G401 (cell line): ENCODE results near the gene HLA-G. TPM values are rescaled to one million over a fixed set of nuclear protein-coding genes. Genes with fewer than 3 reads are reported as not detected.

ENCODE experiments used
- DNase-seq: peaks from one replicate; pipeline ENCODE4 v3.0.0-alpha.2; 2015; ENCODE audit warnings: low spot score
- in situ Hi-C: cut with HindIII; loops from 2 replicates; pipeline ENCODE4 v1.10.0; 2016; ENCODE audit warnings: low sequenced_read_pairs, mixed read lengths
- total RNA-seq: library from RNA; depleted of rRNA; stranded (reverse); fragments of >200 nt; shearing (Covaris generic); gene quantifications from 2 replicates; pipeline ENCODE4 v1.2.3, GENCODE V29; 2014

The HLA-G gene
- total RNA-seq, 1 experiment from 2014 or later: not detected

DNA sequence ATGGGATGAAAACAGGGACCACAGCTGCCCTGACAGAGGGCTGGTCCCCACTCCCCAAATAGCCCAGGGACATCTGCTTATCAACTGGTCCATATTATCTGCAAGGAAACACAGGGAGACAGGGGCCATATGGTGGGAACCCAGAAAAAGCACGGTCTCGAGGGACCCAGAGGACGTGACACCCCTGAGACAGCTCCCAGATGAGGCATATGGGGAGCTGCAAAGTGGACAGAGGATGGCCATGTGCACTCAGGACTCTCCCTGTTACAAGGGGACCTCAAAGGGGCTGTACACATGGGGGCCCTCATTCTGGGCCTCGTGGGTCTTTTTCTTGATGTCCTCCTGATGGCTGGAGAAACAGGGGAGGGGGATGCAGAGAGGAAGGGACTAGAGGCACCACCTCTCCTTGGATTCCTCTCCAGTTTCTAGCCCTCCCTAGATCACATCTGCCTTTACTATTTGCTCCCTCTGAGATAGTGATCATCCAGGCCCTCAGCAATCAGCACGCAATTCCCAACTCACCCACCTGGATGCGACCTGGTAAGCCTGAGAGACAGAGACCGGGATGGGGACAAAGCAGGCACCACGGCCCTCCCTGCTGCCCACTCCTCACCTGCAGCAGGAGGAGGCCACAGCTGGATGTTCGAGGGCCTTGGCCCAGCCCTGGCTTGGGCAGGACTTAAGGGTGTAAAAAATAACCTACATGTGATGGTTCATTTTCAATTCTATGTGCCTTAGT lies 13.1 kb upstream of the HLA-G start:
- in situ Hi-C loops: no loop called here
- DNase-seq: no peak

DNA sequence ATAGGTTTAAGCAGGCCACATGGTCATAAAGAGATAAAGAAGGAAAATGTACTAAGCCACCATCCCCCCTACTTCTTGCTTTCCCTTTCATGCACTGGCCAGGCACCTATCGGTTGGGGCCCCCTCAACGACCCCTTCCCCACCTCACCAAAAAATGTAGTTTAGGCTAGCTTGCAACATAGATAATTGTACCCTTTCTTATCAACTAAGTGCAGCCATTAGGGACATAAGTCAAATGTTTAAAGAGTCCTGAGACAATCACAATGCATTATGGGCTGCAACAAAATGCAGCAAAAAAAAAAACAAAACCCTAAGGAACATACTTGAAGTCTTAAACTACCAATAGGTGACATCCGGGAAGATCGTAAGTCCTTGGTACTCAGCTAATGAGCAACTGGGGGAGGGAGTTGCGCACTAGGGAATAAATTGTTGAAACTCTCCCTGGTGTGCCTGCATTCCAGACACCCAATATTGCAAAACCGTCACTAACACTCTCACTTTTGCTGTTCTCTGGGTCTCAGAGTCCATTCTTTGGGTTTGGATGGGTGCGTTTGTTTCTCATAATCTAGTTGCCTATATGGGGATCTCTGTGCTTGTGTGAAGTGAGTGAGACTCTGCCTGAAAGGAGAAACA lies 12.4 kb upstream of the HLA-G start:
- no peak for DNase-seq
- in situ Hi-C loops: no loop called here

DNA sequence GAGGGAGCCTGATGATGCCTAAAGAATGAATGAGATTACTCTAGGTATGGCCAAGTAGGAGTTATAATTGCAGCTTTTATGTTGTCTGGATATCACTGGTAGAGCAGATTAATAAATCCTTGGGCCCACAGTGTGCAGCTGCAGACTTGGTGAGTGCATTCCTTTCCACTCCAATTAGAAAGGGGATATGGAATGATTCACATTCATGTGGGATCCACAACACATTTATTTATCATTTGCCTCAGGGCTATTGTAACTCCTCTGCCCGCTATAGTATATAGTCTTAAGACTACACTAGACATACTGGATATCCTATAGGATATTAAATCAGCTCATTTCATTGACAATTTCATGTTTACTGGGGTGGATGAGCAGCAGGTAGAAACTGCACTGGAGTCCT lies 11.6 kb upstream of the HLA-G start:
- in situ Hi-C loops: no loop called here
- no peak for DNase-seq

DNA sequence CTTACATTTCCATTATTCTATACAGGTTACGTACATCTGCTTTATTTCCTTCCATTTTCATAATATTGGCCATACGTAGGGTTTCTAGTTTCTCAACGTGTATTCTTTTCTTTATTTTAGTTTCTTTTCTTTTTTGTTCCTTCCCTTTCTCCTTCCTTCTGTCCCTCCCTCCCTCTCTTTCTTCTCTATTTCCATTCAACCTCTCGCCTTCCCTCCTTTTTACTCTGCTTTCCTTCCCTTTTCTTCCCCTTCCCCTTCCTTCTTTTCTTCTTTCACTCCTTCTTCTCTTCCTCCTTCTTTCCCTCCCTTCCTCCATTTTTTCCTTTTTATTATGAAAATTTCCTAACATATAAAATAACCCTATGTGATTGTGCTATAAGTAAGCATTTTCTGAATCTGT lies 8.7 kb upstream of the HLA-G start:
- in situ Hi-C loops: no loop called here

DNA sequence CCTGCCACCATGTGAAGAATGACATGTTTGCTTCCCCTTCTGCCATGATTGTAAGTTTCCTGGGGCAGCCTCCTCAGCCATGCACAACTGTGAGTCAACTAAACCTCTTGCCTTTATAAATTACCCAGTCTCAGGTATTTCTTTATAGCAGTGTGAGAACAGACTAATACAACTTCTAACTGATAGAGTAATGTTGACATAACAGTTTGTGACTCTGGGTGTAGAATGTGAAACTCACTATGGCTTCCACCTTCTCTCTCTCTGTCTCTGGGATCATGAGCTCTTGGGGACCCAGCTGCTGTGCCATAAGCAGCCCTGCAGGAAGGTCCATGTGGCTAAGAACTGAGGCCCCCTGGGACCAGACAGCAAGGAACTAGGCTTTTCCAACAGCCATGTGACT lies 3.5 kb upstream of the HLA-G start:
- no peak for DNase-seq
- in situ Hi-C loops: no loop called here

More for the DNA sequence above, 8.7 kb upstream of the HLA-G start:
- no peak for DNase-seq

DNA sequence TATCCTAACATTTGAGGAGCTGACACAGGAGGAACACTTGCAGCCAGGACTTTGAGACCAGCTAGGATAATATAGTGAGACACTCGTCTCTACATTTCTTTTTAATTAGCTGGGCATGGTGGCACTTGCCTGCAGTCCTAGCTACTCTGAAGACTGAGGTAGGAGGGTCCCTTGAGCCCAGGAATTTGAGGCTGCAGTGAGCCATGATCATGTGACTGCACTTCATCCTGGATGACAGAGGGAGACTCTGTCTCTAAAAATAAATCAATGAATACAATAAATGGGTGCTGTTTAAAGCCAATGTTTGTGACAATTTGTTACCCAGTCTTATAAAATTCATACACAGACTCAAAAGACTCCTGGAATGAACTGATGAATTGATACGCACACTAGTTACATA lies 1.8 kb upstream of the HLA-G start:
- in situ Hi-C loops: no loop called here
- no peak for DNase-seq

DNA sequence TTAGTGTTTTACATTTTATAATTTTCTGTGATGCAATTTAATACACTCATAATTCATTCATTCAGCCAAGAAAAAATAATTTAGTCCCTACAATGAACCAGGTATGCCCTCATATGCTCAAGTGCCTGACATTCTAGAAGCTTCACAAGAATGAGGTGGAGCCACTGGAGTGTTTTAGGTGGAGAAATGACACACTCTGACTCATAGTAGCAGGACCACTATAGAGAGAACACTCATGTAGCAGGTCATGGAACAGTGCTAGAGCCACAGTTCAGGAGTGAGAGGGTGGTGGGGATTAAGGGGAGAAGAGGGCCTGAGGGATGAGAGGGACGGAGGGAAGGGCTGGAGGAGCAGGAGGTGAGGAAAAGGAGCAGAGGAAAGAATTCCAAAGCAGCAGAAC lies 1.4 kb upstream of the HLA-G start:
- in situ Hi-C loops: no loop called here
- no peak for DNase-seq

DNA sequence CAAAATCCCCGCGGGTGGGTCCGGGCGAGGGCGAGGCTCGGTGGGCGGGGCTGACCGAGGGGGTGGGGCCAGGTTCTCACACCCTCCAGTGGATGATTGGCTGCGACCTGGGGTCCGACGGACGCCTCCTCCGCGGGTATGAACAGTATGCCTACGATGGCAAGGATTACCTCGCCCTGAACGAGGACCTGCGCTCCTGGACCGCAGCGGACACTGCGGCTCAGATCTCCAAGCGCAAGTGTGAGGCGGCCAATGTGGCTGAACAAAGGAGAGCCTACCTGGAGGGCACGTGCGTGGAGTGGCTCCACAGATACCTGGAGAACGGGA lies 809 bp downstream of the HLA-G start:
- in situ Hi-C loops: no loop called here
- DNase-seq: no peak

DNA sequence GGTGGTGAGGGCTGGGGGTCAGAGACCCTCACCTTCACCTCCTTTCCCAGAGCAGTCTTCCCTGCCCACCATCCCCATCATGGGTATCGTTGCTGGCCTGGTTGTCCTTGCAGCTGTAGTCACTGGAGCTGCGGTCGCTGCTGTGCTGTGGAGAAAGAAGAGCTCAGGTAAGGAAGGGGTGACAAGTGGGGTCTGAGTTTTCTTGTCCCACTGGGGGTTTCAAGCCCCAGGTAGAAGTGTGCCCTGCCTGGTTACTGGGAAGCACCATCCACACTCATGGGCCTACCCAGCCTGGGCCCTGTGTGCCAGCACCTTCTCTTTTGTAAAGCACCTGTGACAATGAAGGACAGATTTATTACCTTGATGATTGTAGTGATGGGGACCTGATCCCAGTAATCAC lies 2.1 kb downstream of the HLA-G start:
- in situ Hi-C loops: loop anchor here (5.0 kb wide), 1 partner anchor 72 kb away; no protein-coding TSS in a partner anchor
- no peak for DNase-seq

DNA sequence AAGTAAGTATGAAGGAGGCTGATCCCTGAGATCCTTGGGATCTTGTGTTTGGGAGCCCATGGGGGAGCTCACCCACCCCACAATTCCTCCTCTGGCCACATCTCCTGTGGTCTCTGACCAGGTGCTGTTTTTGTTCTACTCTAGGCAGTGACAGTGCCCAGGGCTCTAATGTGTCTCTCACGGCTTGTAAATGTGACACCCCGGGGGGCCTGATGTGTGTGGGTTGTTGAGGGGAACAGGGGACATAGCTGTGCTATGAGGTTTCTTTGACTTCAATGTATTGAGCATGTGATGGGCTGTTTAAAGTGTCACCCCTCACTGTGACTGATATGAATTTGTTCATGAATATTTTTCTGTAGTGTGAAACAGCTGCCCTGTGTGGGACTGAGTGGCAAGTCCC lies 2.8 kb downstream of the HLA-G start:
- in situ Hi-C loops: loop anchor here (5.0 kb wide), 1 partner anchor 73 kb away; no protein-coding TSS in a partner anchor
- no peak for DNase-seq

DNA sequence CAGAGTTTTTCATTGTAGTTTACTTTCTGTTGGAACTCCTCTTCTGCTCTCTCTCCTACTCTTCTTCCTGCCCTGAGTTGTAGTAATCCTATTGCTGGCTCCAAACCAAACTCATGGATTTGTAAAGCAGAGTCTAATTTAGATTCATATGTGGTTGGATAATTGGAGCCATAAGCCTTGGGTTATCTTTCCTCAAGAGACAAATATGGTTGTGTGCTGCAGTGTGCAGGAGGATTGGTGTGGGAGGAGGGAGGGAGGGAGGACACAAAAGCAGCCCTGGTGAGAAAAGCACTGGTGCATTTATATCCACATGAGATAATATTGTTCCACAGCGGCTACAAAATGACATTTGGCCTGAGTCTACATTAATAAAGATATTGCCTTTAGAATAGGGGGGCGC lies 4.2 kb downstream of the HLA-G start:
- in situ Hi-C loops: loop anchor here (5.0 kb wide), 1 partner anchor 74 kb away; no protein-coding TSS in a partner anchor
- DNase-seq: no peak

DNA sequence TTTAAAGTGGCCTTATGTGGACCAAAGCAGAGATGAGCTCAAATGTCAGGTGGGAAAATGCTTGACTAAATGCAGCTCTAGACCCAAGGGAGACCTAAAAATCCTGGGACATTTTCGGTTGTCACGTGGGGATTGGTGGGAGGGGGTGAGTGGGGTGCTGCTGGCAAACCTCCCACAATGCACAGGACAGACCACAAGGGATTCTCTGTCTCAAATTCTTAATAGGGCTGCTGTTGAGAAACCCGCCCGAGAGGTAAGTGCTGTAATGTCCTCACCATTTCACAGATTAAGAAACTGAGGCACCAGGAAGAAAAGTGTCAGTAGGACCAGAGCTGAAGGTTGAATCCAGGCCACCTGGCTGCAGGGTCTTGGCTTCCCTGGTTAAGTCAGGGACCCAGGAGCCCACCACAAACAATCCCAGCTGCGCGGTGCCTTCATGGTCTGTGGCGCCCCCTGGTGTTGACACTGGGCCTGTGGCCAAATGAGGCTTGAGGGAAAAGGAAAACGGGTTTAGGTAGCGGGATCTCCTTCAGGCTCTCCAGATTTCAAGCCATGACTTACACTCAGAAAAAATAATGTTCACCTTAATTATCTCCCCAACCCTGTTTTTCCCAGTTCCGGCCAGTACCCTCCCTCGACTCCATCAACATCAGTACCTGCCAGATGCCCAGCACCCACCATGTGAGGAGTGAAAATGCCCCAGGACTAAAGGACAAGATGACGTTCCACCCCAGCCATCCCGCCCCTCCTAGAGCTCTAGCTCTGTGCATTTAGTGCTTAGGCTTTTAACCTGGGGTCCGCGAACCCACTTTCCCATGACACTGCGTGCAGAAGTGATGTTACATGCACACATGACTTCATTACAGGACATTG lies 7.2 kb downstream of the HLA-G start:
- peak; percentile 11 for DNase-seq
- in situ Hi-C loops: loop anchor here (5.0 kb wide), 1 partner anchor 77 kb away; no protein-coding TSS in a partner anchor

DNA sequence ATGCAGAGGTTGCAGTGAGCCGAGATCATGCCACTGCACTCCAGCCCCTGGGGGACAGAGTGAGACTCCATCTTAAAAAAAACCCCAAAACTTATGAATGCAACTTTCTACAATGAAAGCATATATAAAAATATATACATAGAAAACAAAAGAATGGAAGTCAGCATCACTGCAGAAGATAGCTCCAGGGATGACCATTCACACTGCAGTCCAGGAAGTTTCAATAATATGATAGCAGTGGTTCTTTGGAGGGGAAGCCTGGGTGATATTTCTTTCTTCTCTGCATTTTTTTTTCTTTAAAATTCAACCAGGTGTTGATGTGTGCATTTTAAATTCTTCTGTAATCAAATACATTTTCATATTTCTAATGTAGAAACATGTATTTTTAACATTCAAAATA lies 12.3 kb downstream of the HLA-G start:
- in situ Hi-C loops: no loop called here
- DNase-seq: no peak

DNA sequence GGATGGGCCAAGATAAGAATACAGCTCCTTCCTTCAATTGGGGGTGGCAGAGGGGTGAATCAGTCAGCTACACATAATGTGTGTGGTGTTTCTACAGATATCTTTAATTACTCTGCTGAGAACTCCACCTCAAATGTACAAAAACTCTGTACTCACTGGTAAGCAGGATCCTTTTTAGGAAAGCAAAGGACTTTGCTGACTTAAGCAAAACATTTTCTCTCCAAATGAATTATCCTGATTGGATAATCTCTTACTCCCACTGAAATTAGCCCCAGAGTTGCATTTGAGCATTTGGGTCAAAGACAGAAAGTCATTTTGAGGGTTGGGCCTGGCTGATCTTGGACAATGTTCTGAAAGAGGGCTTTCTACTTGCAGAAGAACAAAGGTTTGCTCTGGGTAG lies 13.4 kb downstream of the HLA-G start:
- in situ Hi-C loops: no loop called here
- no peak for DNase-seq

DNA sequence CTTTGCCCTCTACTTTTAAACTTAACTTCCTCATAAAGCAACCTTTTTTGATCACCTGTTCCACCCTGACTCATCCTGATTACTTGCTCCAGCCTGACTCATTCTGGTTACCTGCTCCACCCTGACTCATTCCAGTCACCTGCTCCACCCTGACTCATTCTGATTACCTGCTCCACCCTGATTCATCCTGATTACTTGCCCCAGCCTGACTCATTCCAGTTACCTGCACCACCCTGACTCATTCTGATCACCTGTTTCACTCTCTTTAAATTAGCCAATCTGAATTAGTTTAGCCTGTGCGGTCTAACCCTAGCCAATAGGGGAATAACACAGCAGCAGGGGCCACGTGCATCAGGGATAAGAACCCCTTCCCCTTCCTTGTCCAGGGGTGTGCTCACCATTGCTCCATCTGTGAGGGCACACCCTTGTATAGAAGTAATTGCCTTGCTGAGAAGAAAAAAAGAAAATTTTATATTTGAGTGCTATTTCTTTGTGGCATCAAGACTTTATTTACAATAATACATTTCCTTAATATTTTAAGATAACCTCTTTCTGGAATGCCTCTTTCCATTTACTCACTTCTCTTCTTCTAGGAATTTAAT lies 17.9 kb downstream of the HLA-G start:
- DNase-seq: no peak
- in situ Hi-C loops: no loop called here

DNA sequence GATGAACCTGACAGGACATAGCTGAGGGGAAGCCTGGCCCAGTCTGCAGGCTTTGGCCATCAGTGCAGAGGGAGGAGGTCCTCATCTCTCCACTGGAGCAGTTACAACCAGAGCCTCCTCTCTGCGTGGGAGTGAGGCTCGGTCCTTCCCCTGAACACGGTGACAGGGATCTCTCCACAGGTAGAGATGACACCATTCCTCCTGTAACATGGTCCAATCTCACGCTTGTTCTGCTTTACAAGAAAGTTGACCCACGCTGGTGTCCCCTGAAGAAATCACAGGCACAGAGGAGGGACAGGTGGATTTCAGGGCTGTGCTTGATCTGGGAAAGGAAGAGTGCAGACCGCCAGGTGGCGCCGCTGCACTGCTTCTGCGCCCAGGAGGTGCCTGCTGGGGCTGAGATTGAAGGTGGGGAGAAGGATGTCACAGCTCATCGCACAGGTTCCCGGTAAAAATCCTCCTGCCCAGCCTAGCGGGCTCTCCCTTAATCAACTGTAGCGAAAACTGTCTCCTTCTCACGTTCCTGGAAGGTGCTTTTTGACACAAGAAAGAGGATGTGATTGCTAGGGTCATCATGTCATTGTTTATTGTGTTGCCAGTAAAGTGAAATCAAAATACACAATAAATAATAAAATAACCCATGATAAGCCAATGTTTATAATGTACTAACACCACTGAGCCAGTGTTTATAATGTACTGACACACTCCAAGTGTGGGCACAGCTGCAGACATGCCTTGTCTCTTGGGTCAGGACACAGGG lies 20.4 kb downstream of the HLA-G start:
- peak; percentile 84 for DNase-seq
- in situ Hi-C loops: no loop called here

DNA sequence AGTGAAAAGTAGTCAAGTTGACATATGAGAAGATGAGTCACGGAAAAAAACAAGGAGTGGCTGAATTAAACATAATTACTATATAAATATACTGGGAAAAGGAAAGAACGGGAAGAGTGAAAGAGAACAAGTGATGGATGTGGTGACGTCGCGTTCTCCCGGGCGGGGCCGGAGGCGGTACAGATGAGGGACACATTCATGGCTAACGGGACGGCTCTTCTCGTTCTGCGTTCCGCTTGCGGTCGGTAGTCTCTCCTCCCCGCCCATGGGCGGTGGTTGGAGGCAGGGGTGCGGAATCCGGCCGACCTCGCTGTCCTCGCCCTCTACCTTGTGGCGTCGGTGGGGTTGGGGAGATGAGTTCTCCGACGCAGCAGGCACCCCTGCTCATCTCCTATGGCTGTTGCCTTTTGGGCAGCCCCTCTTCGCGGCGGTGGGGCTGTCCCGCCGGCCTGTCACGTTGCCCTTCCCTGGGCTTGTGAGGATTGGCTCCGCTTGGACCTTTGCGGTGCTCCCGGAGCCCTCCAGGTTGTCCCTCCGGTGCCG lies 22.5 kb downstream of the HLA-G start:
- in situ Hi-C loops: no loop called here
- peak; percentile 13 for DNase-seq

DNA sequence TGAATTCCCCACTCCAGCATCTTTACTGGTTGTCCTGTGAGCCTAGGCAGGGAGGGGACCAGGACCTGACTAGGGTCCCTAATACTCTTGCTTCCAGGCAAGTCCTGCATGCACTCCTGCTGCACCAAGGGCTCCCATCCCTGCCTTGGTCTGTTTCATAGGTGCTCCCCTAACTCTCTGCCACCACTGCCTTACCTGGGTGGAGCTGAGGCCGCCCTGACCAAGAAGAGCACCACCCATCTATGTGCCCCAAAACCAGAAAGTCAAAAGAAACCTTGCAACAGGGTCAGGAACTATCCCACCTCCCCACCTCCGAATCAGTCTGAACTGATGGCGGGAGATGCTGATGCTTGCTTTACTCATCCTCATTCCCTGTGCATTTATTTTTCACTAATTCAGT lies 23.6 kb downstream of the HLA-G start:
- in situ Hi-C loops: no loop called here
- DNase-seq: no peak

DNA sequence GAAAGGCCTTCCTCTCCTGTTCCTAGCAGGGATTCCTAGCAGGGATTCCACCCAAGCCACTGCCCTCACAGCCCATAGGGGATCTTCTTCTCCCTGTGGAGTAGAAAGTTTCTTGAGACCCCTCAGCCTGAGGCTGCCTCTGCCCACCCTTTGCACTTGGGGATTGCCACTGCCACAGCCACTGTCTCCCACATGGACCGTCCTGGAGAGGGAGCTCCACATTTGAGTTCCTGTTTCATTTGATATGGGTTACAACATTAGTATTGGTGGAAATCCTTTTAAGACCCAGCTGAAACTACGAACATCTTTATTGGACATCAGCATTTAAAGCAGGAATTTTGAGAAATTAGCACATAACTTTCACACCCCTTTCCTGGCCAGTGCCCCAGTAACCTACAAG lies 25.6 kb downstream of the HLA-G start:
- DNase-seq: no peak
- in situ Hi-C loops: no loop called here
